Stimulated activated CD8-positive, alpha-beta memory T cell treated with anti-CD3 and anti-CD28 coated beads, Interleukin-12 subunit alpha, Interleukin-12 subunit beta, amount 100 ng/mL, for 24 hours (primary cell): ENCODE results near the gene COBL.

Experiments
- DNase-seq: peaks from one replicate; pipeline ENCODE4 v3.0.0-alpha.2; 2020; ENCODE audit errors: extremely low read depth

COBL gene

GRCh38 chr7:51255036-51255435 lies 61.6 kb downstream of the COBL start:
- no peak for DNase-seq

- DNase-seq, result no peak
Measured at GRCh38 chr7:51253157-51253556, 63.5 kb downstream of the COBL start.

- DNase-seq, result no peak
Measured at GRCh38 chr7:51251290-51251689, 65.3 kb downstream of the COBL start.

- DNase-seq, result no peak
Measured at GRCh38 chr7:51250512-51250911, 66.1 kb downstream of the COBL start.

GRCh38 chr7:51249991-51250390 lies 66.6 kb downstream of the COBL start:
- no peak for DNase-seq

GRCh38 chr7:51249187-51249945 lies 67.2 kb downstream of the COBL start:
- no peak for DNase-seq

GRCh38 chr7:51246258-51247245 lies 70.1 kb downstream of the COBL start:
- no peak for DNase-seq

- no peak for DNase-seq
Measured at GRCh38 chr7:51244885-51245284, 71.7 kb downstream of the COBL start.

- no peak for DNase-seq
Measured at GRCh38 chr7:51244053-51244452, 72.6 kb downstream of the COBL start.

GRCh38 chr7:51243631-51244030 lies 73.0 kb downstream of the COBL start:
- no peak for DNase-seq

GRCh38 chr7:51242881-51243518 lies 73.6 kb downstream of the COBL start:
- no peak for DNase-seq

GRCh38 chr7:51242007-51242691 lies 74.5 kb downstream of the COBL start:
- DNase-seq, result no peak

- DNase-seq, result no peak
Measured at GRCh38 chr7:51240868-51241267, 75.7 kb downstream of the COBL start.

- no peak for DNase-seq
Measured at GRCh38 chr7:51239691-51240090, 76.9 kb downstream of the COBL start.

- DNase-seq, result no peak
Measured at GRCh38 chr7:51238981-51239495, 77.6 kb downstream of the COBL start.

- no peak for DNase-seq
Measured at GRCh38 chr7:51237446-51238133, 79.0 kb downstream of the COBL start.

- DNase-seq, result no peak
Measured at GRCh38 chr7:51236470-51237132, 80.0 kb downstream of the COBL start.

GRCh38 chr7:51235593-51236313 lies 80.9 kb downstream of the COBL start:
- DNase-seq, result no peak

- DNase-seq, result no peak
Measured at GRCh38 chr7:51234609-51235308, 81.8 kb downstream of the COBL start.
